Stomach (tissue), 9 donors: ENCODE measurements around the gene OR2D2. TPM values are rescaled to one million over a fixed set of nuclear protein-coding genes. Genes with fewer than 3 reads are reported as not detected.

Experiments used
- DNase-seq, 2 donors: peaks; one replicate each; pipeline versions ENCODE4 v3.0.0 to v3.0.0-alpha.2; 2013 to 2019
- H3K27ac ChIP-seq, 5 donors: fragments of 200-600 bp in 4 of 5; sonication (generic) in 4 of 5; one replicate each; pipeline ENCODE4 v1.5.1; 2013 to 2019; ENCODE audit warnings: mild to moderate bottlenecking in 1 of 5, moderate library complexity in 1 of 5
- H3K27me3 ChIP-seq, 3 donors: fragments of 200-600 bp; sonication (generic); one replicate each; pipeline ENCODE4 v1.5.1; 2017 to 2019; ENCODE audit warnings: mixed run types in 1 of 3
- H3K36me3 ChIP-seq, 4 donors: fragments of 200-600 bp; sonication (generic); 1 replicate in 3 of 4; 2 replicates in 1 of 4; pipeline ENCODE4 v1.5.1; 2016 to 2019
- H3K4me1 ChIP-seq, 4 donors: fragments of 200-600 bp; sonication (generic); one replicate each; pipeline ENCODE4 v1.5.1; 2016 to 2019
- H3K4me3 ChIP-seq, 4 donors: fragments of 200-600 bp; sonication (generic) in 3 of 4; one replicate each; pipeline ENCODE4 v1.5.1; 2016 to 2019; ENCODE audit warnings: mild to moderate bottlenecking in 1 of 4
- H3K9me3 ChIP-seq, 4 donors: fragments of 200-600 bp; sonication (generic); one replicate each; pipeline ENCODE4 v1.5.1; 2016 to 2019
- EP300 ChIP-seq: sonication (generic); formaldehyde crosslinking; IDR thresholded peaks from one replicate; pipeline ENCODE4 v1.6.1; 2017; ENCODE audit warnings: antibody characterized with exemption
- POLR2A ChIP-seq, 4 donors: fragments of 450-650 bp; IDR thresholded peaks; one replicate each; pipeline ENCODE4 v1.6.1; 2016; ENCODE audit warnings: antibody characterized with exemption in 4 of 4, control low read depth in 2 of 4, mild to moderate bottlenecking in 1 of 4, moderate library complexity in 1 of 4
- POLR2AphosphoS5 ChIP-seq, 3 donors: sonication (generic); formaldehyde crosslinking; IDR thresholded peaks; one replicate each; pipeline ENCODE4 v1.6.1; 2016; ENCODE audit warnings: antibody characterized with exemption in 3 of 3
- WGBS, 5 donors: extraction: QIAGEN DNeasy Blood & Tissue Kit in 3 of 5; methylation state at CpG; one replicate each; pipeline versions ENCODE4 v1.1.5 to v1.1.7; 2013 to 2018; 5-methylcytosine and 5-hydroxymethylcytosine counted together
- intact Hi-C: fragments of 100-400 bp; cut with DNase I; formaldehyde crosslinking; loops from one replicate; pipeline ENCODE4 v1.15.1; 2023; ENCODE audit warnings: low total_unique reads
- polyA plus RNA-seq, 3 donors: library from polyadenylated mRNA; stranded (reverse); fragments of 200-250 nt; gene quantifications; one replicate each; pipeline ENCODE4 v1.2.3, GENCODE V29; 2013
- total RNA-seq, 5 donors: library from RNA; depleted of rRNA; stranded (reverse); fragments of >200 nt; gene quantifications; one replicate each; pipeline versions ENCODE4 v1.1.0 to v1.2.3, GENCODE V29; 2014 to 2016
- TF ChIP-seq, protein P1 (sequence below), 7 experiments: fragments of 450-650 bp in 4 of 7; fragments of 200-600 bp in 3 of 7; sonication (generic) in 3 of 7; IDR thresholded peaks; one replicate each; pipeline ENCODE4 v1.5.1; 2016 to 2019; ENCODE audit warnings: antibody characterized with exemption in 7 of 7, control low read depth in 2 of 7, mild to moderate bottlenecking in 1 of 7
- donor health status: healthy with polysubstance abuse.
- donor health status: Bipolar disorder and iron deficiency.
- donor health status: healthy.

The OR2D2 gene
- total and polyA plus RNA-seq, 8 donors, result not detected

DNA sequence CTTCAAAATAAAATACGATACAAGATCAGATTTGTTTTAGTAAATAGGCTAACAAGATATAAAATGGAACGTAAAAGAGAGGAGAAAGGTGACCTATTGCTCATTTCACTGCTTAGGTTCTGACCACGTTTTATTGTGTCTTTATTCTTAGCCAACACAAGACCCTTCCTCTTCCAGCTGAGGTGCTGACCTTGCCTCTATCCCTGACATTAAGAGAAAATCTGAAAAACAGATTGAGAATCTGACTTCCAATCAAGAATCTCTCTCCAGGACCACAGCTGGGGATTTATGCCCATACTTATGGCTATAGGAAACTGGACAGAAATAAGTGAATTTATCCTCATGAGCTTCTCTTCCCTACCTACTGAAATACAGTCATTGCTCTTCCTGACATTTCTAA, 46.9 kb downstream of the OR2D2 start, which contains the start of gene OR10A5:
Gene OR10A5, plus strand, starts transcription at position 301 of the 400 bp plus-strand sequence. Its CDS starts 0 bp downstream, at position 301.
- DNase-seq, result no peak
- Histone ChIP-seq H3K9me3 (peaks cover 0 to 12% (median 0%) of the 10 kb centered on the region in 4 donors), H3K4me3 (no peak within 1 kb of the TSS), H3K27me3 (no peaks in the 10 kb centered on the region), H3K4me1 (no peaks in the 10 kb centered on the region), H3K36me3 (no peaks in the 10 kb centered on the region), H3K27ac (no peak within 1 kb of the TSS)
- TF ChIP-seq, protein P1, sequence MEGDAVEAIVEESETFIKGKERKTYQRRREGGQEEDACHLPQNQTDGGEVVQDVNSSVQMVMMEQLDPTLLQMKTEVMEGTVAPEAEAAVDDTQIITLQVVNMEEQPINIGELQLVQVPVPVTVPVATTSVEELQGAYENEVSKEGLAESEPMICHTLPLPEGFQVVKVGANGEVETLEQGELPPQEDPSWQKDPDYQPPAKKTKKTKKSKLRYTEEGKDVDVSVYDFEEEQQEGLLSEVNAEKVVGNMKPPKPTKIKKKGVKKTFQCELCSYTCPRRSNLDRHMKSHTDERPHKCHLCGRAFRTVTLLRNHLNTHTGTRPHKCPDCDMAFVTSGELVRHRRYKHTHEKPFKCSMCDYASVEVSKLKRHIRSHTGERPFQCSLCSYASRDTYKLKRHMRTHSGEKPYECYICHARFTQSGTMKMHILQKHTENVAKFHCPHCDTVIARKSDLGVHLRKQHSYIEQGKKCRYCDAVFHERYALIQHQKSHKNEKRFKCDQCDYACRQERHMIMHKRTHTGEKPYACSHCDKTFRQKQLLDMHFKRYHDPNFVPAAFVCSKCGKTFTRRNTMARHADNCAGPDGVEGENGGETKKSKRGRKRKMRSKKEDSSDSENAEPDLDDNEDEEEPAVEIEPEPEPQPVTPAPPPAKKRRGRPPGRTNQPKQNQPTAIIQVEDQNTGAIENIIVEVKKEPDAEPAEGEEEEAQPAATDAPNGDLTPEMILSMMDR (IDR thresholded peaks at IDR 0.05), result no peak
- TF ChIP-seq EP300 (no peak), POLR2A (IDR thresholded peaks at IDR 0.05) (no peak), POLR2AphosphoS5 (IDR thresholded peaks at IDR 0.05) (no peak)
- 63 to 78% (median 74%) methylated on average over 3 of the region's 3 CpGs for WGBS, 5 donors
- intact Hi-C loops, result no loop called here

DNA sequence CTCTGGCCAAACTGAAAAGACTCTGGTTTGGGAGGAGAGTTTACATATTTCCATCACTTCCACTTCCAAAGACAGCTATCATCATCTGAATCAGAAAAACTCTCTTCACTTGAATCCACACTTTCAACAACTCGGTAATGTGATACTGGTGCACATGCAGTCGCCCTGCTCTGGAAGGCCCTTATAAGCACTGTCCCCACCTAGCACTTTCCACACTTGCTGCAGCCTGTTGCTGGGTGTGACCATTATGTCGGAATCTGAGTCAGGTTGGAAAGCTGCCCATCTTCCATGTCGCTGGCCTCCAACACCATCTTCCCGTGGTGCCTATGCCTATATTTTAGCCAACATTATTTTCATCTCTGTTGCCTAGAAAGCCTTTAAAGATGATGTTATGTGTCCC, 47.9 kb downstream of the OR2D2 start:
- Histone ChIP-seq H3K27me3 (no peaks in the 10 kb centered on the region), H3K27ac (no peak overlapping the region), H3K9me3 (peaks cover 0 to 12% (median 0%) of the 10 kb centered on the region in 4 donors), H3K36me3 (no peaks in the 10 kb centered on the region), H3K4me1 (no peaks in the 10 kb centered on the region), H3K4me3 (no peak overlapping the region)
- intact Hi-C loops, result no loop called here
- no peak for TF ChIP-seq POLR2AphosphoS5 (IDR thresholded peaks at IDR 0.05)
- no peak for TF ChIP-seq EP300
- WGBS, 5 donors, result 86 to 93% (median 88%) methylated on average over 5 of the region's 5 CpGs
- no peak for DNase-seq

DNA sequence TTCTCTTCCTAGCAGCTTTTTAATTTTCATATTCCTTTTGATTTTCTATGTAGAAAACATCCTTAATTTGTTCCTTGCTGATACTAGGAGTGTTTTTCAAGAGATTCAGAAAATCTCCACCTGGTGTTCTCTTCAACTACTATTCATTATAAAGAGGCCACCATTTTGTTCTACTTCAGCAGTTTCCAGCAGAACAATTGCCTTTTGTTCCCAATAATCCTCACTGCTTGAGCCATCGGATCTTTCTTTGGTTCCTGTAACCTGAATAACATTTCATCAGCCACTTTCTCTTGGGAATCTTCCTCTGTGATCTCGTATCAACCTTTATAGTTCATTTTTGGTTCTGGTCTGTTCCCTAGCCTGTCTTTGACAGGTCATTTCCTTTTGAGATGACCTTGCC, 48.6 kb downstream of the OR2D2 start:
- H3K4me1 ChIP-seq, result no peaks in the 10 kb centered on the region
- no peaks in the 10 kb centered on the region for H3K27me3 ChIP-seq
- DNase-seq, result no peak
- H3K9me3 ChIP-seq, result peaks cover 0 to 11% (median 0%) of the 10 kb centered on the region in 4 donors
- H3K4me3 ChIP-seq, result no peak overlapping the region
- intact Hi-C loops, result no loop called here
- no peaks in the 10 kb centered on the region for H3K36me3 ChIP-seq
- 56 to 72% (median 61%) methylated on average over 2 of the region's 2 CpGs for WGBS, 5 donors
- H3K27ac ChIP-seq, result no peak overlapping the region
- TF ChIP-seq, protein P1 (IDR thresholded peaks at IDR 0.05), result no peak
- TF ChIP-seq EP300 (no peak), POLR2AphosphoS5 (IDR thresholded peaks at IDR 0.05) (no peak), POLR2A (IDR thresholded peaks at IDR 0.05) (no peak)

DNA sequence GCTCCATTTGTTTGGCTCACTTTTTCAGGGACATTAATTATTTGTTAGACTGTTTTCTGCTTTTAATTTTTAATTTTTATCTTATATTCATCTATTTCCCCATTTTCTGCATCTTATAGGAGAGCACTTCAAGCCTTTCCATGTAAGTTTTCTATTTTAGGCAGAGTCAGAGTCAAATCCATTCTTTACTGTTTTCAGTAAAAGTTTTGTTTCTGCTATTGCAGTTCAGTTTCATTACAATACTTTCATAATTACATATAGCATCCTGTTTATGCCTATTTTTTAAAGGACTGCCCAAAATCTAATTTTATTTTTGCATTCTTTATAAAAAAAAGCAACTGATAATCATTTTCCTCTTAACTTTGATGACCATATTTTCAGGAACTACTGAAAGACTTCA, 50.6 kb downstream of the OR2D2 start:
- no peak for DNase-seq
- intact Hi-C loops, result no loop called here
- Histone ChIP-seq H3K4me3 (no peak overlapping the region), H3K27me3 (no peaks in the 10 kb centered on the region), H3K36me3 (no peaks in the 10 kb centered on the region), H3K9me3 (peaks cover 0 to 7% (median 0%) of the 10 kb centered on the region in 4 donors), H3K4me1 (no peaks in the 10 kb centered on the region), H3K27ac (no peak overlapping the region)
- no peak for TF ChIP-seq POLR2A (IDR thresholded peaks at IDR 0.05)
- TF ChIP-seq, protein P1 (IDR thresholded peaks at IDR 0.05), result no peak
- no peak for TF ChIP-seq POLR2AphosphoS5 (IDR thresholded peaks at IDR 0.05)
- no peak for TF ChIP-seq EP300

Other genes with a start within 250 kb of the OR2D2 start
- 10 to 100 TPM in 4 of 5 donors, 1 to 10 TPM in 1; 9.9 to 22.8 (median 17.4) TPM for gene DCHS1, start 236.7 kb downstream of the OR2D2 start, total RNA-seq
- 1 to 10 TPM in 2 of 3 donors, under 1 TPM in 1; 0.76 to 2.6 (median 1.6) TPM for gene DCHS1, start 236.7 kb downstream of the OR2D2 start, polyA plus RNA-seq
- gene MRPL17, start 209.2 kb downstream of the OR2D2 start, total RNA-seq, result 100 to 1,000 TPM in 1 of 5 donors, 10 to 100 TPM in 3, 1 to 10 TPM in 1; 9.0 to 148 (median 20.4) TPM
- gene MRPL17, start 209.2 kb downstream of the OR2D2 start, polyA plus RNA-seq, result 10 to 100 TPM; 43.2 to 52.2 (median 49.4) TPM
- under 1 TPM in 2 of 5 donors, not detected in 3; 0.29 to 0.55 TPM for gene OR2AG2, start 120.5 kb downstream of the OR2D2 start, total RNA-seq
- gene OR2AG2, start 120.5 kb downstream of the OR2D2 start, polyA plus RNA-seq, result not detected
- under 1 TPM in 1 of 5 donors, not detected in 4; under 0.01 TPM for gene OR2AG1, start 109.5 kb downstream of the OR2D2 start, total RNA-seq
- gene OR2AG1, start 109.5 kb downstream of the OR2D2 start, polyA plus RNA-seq, result not detected
- gene OR6A2, start 92.8 kb downstream of the OR2D2 start, total RNA-seq, result under 1 TPM in 1 of 5 donors, not detected in 4; 0.55 TPM
- not detected for gene OR6A2, start 92.8 kb downstream of the OR2D2 start, polyA plus RNA-seq
- gene OR10A5, start 46.8 kb downstream of the OR2D2 start, total RNA-seq, result not detected
- not detected for gene OR10A5, start 46.8 kb downstream of the OR2D2 start, polyA plus RNA-seq
- gene OR10A2, start 29.4 kb downstream of the OR2D2 start, total RNA-seq, result not detected
- not detected for gene OR10A2, start 29.4 kb downstream of the OR2D2 start, polyA plus RNA-seq
- not detected for gene OR10A4, start 15.9 kb downstream of the OR2D2 start, total RNA-seq
- not detected for gene OR10A4, start 15.9 kb downstream of the OR2D2 start, polyA plus RNA-seq
- not detected for gene OR2D3, start 28.5 kb upstream of the OR2D2 start, total RNA-seq
- gene OR2D3, start 28.5 kb upstream of the OR2D2 start, polyA plus RNA-seq, result not detected
- 10 to 100 TPM in 1 of 5 donors, 1 to 10 TPM in 3, under 1 TPM in 1; 0.89 to 12.3 (median 2.4) TPM for gene ZNF215, start 33.9 kb upstream of the OR2D2 start, total RNA-seq
- under 1 TPM in 2 of 3 donors, not detected in 1; 0.46 to 0.98 TPM for gene ZNF215, start 33.9 kb upstream of the OR2D2 start, polyA plus RNA-seq
- gene ZNF214, start 127.8 kb upstream of the OR2D2 start, total RNA-seq, result 1 to 10 TPM in 1 of 5 donors, under 1 TPM in 2, not detected in 2; 0.58 to 4.0 (median 0.87) TPM
- under 1 TPM; 0.37 to 0.63 (median 0.61) TPM for gene ZNF214, start 127.8 kb upstream of the OR2D2 start, polyA plus RNA-seq
- gene NLRP14, start 128.0 kb upstream of the OR2D2 start, total RNA-seq, result under 1 TPM in 1 of 5 donors, not detected in 4; 0.18 TPM
- not detected for gene NLRP14, start 128.0 kb upstream of the OR2D2 start, polyA plus RNA-seq
- 1 to 10 TPM in 1 of 5 donors, under 1 TPM in 1, not detected in 3; 0.18 to 7.6 TPM for gene RBMXL2, start 196.5 kb upstream of the OR2D2 start, total RNA-seq
- gene RBMXL2, start 196.5 kb upstream of the OR2D2 start, polyA plus RNA-seq, result not detected